HTR-8/SVneo (cell line): ENCODE results near the gene SPATA31D4.
"Not testable (repeated sequence)": the region's sequence is repeated elsewhere in the genome, so short reads cannot be mapped to it uniquely, and the experiment has no call there.

Experiments
- DNase-seq: peaks from one replicate; pipeline ENCODE4 v3.0.0; 2011; ENCODE audit warnings: low spot score, mixed read lengths; ENCODE audit not compliant: insufficient read length
- FAIRE-seq: peaks from 2 replicates; lab custom pipeline; 2011; peaks lifted over from hg19 to GRCh38; lab: Jason Lieb, UNC

SPATA31D4 gene

DNA sequence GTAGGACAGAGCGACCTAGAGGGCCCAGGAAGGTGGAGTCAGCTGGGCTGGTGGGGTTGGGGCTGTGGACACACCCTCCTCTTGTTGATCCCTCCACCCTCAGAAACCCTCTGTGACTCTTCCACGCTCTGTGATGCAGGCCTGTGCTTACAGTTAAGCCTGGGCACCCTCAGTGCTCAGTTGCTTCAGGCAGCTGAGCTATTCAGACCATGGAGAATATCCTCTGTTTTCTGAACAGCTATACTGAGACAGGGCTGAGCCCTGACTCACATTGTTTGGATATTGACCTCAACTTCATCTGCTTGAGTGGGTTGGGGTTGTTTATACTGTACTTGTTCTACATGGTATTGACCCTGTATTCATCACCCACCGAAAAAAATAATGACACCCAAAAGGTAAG is at the start of gene SPATA31D4:
TSS of gene SPATA31D4 (plus strand) at position 124 of the 400 bp plus-strand sequence. CDS start at position 210, 86 bp downstream.
- not testable (repeated sequence) for FAIRE-seq

DNA sequence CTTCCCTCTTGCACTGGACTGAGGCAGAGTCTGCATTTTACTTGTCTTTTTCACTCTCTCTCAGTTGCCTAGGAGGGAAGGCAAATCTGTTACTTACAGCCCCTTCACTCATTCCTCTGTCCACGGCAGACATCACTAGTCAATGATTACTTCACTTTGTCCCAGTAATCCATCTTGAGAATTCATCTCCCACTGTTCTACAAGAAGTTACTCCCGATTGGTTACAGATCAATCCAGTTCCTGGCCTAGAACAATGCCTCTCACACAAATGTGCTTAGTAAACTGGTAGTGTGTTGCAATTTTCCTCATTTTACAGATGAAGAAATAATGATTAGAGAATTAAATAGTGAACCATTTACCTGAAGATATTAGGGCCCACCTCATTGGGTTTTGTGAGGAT is 49.7 kb upstream of the SPATA31D4 start:
- FAIRE-seq (no peak), DNase-seq (no peak)

More for the DNA sequence above, at the start of gene SPATA31D4:
- DNase-seq: not testable (repeated sequence)

DNA sequence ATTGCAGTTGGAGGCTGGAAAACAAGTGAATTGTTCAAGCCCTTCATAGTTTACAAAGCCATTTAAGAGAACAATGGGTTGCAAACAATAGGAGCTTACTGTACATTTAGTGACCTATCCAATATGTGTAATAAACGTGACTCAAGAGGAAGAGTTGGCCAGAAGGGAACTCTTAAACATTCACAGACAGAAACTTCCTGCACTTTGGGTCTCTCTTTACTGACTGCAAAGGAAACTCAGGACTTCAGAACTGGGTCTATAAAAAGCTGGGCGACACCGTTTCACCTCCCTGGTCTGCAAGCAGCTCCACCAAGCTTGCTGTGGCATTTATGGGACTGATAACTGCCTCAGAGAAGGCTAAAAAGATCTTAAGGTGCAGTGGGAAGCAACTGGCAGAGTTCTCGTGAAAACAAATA is 48.7 kb upstream of the SPATA31D4 start:
- FAIRE-seq: no peak
- no peak for DNase-seq

DNA sequence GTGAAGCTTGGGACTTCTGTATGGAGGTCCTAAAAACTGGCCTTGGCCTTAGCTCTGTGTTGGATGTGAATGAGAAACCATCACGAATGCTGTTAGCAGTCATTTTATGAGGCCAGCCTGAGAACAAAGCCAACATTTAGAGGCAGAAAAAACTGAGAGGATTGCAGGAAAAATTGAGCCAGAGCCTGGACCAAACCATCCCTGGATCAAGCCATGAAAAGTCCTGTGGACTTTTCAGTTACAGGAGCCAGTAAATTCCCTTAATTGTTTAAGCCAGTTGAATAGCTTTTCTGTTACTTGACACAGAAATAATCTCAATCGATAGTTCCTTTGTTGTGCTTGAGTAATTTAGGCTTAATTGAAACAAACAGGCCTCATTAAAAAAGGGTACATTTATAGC is 42.6 kb upstream of the SPATA31D4 start:
- FAIRE-seq: no peak

DNA sequence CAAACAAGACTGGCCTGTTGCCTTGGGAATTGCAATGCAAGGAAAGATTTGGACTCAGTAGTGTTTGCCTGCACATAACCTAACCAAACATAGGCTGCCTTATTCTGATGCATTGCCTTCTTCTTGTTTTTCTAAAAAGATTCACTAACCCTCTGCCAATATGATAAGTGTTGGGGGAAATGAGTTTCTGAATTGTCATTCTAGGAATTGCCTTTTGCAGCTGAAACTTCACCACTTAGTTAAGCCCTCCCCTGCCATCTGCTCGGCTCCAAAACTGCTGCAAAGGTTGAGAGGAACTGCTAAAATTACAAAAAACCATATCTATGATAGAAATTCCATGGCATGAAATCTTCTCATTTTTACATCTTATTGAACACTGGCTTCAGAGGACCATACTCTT is 41.6 kb upstream of the SPATA31D4 start:
- FAIRE-seq: no peak

More for the DNA sequence above, 42.6 kb upstream of the SPATA31D4 start:
- no peak for DNase-seq

DNA sequence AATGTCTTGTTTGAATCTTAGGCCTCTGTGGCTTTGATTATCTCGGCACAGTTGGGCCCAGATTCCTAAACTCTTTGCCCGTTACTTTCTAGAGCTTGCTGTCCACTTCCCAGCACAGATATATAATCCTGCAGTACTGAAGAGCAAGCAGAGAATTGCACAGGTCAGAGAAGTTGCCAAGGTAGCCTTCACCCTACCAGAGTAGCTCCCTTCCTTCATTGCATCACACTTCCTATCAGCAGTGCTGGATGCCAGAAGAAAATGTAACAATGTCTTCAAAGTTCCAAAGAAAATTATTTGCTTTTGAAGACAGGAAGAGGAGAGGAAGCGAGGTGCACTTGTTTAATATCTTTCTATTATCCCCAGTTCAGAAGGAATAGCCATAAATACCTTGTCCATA is 38.1 kb upstream of the SPATA31D4 start:
- FAIRE-seq: no peak
- no peak for DNase-seq

More for the DNA sequence above, 41.6 kb upstream of the SPATA31D4 start:
- DNase-seq: no peak

DNA sequence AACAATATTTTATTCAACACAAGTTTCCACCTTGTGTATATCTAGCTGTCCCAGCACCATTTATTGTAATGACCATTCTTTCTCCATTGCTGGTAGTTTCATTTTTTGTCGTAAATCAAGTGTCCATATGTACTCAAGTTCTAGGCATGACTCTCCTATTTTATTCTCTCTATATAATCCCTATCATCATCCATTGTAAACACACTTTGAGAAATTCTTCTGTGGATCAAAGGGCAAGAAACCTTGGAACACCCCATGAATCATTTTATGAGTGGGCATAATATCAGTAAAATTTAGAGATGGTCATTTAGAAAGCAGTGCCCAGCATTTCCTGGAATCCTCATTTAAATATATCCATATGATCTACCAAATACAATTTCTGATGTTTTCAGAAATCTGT is 35.8 kb upstream of the SPATA31D4 start:
- DNase-seq (no peak), FAIRE-seq (no peak)

DNA sequence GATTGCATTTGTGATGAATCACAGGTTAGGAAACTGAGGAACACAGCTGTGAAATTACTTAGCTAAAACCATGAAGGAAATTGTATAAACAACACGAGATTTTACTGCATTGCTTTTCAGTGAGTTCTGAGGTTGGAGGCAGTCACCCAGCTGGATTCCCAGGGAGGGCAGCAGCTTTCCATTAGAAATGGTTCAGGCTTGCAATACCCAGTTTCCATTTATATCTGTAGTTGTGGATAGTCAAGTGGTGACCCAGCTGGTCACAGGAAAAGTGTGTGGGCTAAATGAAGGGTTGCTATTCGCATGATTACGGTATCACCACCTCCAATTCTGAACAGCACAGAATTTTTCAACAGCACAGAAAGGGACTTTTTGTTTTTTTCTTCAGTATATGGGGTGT is 34.3 kb upstream of the SPATA31D4 start:
- FAIRE-seq: no peak

DNA sequence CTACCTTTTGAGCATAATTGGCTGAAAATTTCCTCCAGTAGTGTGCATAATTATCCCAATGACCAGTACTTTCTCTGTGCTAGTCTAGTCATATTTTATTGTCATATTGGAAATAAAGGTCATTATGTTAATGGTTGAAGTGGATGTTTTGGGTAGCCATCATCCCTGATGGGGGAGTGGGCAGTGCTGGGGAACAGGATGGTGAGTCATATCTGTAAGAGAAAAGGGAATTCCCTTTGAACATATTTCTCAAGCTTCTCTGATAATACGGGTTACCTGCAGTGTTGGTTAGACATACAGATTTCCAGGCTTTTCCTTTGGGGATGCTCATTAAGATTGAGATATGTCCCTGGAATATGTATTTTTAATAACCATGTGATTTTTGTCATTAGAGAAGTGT is 33.3 kb upstream of the SPATA31D4 start:
- DNase-seq (no peak), FAIRE-seq (no peak)

More for the DNA sequence above, 34.3 kb upstream of the SPATA31D4 start:
- DNase-seq: no peak

DNA sequence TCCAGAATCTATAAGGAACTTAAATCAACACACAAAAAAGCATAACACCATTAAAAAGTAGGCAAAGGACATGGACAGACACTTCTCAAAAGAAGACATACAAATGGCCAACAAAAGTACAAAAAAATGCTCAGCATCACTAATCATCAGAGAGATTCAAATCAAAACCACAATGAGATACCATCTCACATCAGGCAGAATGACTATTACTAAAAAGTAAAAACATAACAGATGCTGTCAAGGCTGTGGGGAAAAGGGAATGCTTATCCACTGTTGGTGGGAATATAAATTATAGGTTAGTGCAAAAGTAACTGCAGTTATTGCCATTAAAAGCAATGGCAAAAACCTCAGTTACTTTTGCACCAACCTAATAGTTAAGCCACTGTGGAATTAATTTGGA is 32.2 kb upstream of the SPATA31D4 start:
- no peak for DNase-seq
- FAIRE-seq: no peak

DNA sequence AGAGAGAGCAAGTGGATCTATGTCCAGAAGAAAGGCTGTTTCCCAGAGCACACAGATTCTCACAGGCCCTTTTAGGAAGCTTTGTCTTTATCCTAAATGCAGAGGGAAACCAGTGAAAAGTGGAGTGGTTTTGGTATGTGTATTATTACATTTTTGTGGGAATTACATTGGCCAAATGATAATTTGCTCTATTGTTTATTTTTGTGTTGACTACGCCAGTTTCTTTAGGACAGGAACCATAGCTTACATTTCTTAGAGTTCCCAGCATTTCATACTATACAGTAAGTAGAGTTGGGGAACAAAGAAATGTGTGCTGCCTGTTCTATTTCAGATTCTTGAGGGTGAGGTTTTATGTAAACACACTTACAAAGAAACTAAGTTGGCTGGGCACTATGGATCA is 29.4 kb upstream of the SPATA31D4 start:
- FAIRE-seq (no peak), DNase-seq (no peak)

DNA sequence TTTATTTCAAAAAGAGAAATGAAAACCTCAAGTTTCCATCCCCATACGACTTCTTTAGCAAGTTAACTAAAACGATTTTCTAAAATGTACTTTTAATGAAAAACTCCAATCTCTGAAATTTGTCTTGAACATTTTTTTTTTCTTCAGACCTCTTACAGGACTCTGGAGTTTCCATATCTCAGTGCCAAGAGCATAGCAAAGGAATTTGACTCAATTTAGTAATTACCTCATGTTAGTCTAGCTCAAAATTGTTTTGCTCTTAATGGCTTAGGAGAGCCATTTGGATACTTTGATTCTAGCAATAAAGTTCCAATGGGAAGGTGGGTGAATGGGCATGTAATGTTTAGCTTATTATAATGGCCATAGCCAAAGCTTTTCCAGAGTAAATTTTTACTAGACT is 26.0 kb upstream of the SPATA31D4 start:
- FAIRE-seq (no peak), DNase-seq (no peak)

DNA sequence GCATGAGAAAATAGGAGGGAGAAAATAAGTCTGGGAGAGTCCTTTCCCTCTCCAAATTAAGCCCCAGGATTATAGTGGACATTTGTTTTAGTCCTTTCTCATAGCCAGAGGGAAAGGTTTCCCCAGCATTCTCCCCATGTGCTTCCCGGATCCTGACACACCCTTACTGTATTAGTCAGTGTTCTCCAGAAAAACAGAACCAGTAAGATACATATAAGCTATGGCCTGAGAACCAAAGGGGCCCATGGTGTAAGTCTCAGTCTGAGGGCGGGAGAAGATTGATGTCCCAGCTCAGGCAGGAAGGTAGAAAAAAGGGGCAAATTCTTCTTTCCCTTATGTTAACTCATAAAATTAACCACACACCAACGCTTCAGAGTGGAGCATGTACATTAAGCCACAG is 25.6 kb upstream of the SPATA31D4 start:
- FAIRE-seq (no peak), DNase-seq (no peak)

DNA sequence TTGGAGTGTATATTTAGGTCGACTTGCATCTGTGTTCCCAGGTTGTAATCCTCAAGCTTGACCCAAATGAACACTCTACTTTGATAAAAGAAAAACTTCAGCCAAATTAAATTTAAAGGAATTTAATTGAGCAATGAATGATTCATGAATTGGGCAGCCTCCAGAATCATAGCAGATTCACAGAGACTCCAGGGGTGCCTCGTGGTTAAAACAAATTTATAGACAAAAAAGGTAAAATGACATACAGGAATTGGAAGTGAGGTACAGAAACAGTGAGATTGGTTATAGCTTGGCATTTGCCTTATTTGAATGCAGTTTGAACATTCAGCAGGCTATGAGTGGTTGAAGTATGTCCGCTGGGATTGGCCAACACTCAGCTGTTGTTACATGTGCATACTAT is 21.6 kb upstream of the SPATA31D4 start:
- FAIRE-seq (no peak), DNase-seq (no peak)

DNA sequence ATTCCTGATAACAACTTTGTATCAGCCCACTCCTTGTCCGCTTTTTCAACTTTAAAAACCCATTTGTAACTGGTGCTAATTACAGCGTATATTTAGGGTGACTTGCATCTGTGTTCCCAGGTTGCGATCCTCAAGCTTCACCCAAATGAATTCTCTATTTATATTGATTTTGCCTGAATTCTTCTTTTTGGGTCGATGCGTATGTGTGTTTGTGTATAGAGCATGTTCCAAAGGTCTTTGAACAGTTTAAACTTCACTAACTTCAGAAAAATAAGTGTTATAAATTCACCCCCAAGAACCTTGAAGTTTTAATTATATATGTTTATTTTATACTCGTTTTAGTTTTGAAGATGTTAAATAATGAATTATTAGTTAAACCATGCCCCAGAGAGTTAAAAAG is 16.1 kb upstream of the SPATA31D4 start:
- no peak for DNase-seq
- no peak for FAIRE-seq

DNA sequence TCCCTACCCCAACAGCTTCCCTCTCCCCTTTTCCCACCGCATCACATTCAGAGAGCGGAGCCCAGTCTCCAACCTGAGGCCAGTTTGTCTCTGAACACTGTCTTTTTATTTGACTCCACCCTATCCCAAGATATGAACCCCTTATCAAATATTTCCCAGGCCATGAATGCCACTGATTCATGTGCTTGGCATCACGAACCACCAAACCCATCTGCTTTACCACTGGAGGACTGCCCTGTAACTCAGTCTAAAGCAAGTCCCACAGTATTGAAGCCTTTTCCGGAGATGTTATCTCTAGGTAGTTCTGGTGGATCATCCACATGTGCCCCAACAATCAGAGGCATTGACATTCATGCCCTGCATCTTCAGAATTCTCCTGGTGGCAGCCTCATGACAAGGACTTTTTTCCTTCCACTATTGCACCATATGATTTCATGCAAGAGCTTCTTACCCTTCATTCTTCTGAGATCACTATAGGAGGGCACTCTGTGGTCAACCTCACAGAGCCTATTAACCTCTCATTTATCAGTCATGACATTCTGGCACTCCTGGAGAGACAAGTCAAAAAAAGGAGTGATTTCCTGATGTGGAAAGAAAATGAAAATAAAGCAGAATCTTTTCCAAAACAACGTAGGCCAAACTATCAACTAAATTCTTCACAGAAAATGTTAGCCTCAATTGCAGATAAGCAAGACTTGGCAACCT is 12.3 kb upstream of the SPATA31D4 start:
- FAIRE-seq: no peak
- DNase-seq: no peak

DNA sequence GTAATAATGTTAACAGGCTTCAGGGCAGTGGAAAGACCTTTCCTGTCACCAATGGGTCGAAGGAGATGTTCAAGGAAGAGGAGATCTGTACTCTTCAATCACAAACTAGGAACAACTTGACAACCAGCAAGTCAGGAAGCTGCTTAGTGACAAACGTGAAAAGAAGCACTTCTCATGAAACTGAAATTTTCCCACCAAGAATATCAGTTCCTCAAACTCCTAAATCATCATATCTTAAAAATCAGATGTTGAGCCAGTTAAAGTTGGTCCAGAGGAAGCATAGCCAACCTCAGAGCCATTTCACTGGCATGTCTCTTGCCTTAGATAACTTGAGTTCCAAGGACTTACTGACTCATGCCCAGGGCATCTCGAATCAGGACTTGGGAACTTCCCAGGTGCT is 9.7 kb upstream of the SPATA31D4 start:
- not testable (repeated sequence) for FAIRE-seq, DNase-seq

DNA sequence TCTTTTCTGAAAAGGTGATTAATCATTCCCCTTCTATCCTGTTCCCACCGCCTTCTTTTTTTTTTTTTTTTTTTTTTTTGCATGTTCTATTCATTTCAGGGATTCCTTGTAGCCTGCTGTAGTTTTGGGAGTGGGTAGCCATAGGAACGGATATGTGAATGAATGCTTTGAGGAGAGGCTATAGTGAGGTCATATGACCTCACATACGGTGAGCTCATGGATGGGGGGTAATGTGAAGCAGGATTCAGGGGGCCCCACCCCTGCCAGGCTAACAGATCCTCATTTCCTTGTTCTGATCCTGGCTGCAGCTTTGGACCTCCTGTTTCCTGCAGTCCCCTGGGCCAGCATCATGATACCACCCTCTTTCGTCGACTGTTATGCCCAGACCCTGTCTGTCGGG is 1.9 kb downstream of the SPATA31D4 start:
- not testable (repeated sequence) for DNase-seq, FAIRE-seq

DNA sequence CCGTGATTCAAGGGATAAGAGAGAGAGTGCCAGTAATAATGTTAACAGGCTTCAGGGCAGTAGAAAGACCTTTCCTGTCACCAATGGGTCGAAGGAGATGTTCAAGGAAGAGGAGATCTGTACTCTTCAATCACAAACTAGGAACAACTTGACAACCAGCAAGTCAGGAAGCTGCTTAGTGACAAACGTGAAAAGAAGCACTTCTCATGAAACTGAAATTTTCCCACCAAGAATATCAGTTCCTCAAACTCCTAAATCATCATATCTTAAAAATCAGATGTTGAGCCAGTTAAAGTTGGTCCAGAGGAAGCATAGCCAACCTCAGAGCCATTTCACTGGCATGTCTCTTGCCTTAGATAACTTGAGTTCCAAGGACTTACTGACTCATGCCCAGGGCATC is 5.3 kb downstream of the SPATA31D4 start:
- not testable (repeated sequence) for FAIRE-seq

DNA sequence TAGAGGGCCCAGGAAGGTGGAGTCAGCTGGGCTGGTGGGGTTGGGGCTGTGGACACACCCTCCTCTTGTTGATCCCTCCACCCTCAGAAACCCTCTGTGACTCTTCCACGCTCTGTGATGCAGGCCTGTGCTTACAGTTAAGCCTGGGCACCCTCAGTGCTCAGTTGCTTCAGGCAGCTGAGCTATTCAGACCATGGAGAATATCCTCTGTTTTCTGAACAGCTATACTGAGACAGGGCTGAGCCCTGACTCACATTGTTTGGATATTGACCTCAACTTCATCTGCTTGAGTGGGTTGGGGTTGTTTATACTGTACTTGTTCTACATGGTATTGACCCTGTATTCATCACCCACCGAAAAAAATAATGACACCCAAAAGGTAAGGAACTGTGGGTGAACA is 15.2 kb downstream of the SPATA31D4 start, which contains the start of gene SPATA31D3:
TSS of gene SPATA31D3 (plus strand) at position 108 of the 400 bp plus-strand sequence. CDS start at position 194, 86 bp downstream.
- FAIRE-seq, DNase-seq: not testable (repeated sequence)

More for the DNA sequence above, 5.3 kb downstream of the SPATA31D4 start:
- not testable (repeated sequence) for DNase-seq

DNA sequence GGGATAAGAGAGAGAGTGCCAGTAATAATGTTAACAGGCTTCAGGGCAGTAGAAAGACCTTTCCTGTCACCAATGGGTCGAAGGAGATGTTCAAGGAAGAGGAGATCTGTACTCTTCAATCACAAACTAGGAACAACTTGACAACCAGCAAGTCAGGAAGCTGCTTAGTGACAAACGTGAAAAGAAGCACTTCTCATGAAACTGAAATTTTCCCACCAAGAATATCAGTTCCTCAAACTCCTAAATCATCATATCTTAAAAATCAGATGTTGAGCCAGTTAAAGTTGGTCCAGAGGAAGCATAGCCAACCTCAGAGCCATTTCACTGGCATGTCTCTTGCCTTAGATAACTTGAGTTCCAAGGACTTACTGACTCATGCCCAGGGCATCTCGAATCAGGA is 20.4 kb downstream of the SPATA31D4 start:
- FAIRE-seq, DNase-seq: not testable (repeated sequence)

DNA sequence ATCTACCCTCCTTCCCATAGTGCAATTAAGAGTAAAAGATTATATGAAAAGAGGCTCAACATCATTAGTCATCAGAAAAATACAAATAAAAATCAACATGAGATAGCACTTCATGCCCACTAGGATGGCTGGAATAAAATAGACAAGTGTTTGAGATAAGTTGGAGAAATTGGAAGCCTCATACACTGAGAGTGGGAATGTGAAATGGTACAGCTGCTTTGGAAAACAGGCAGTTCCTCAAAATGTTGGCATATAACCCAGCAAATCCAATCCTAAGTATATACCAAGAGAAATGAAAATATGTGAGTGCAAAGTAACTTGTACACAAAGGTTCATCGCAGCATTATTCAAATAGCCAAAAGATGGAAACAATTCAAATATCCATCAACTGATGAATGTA is 24.9 kb downstream of the SPATA31D4 start:
- no peak for DNase-seq
- no peak for FAIRE-seq
